ENCODE measurements around the gene DCDC1.

DCDC1 gene, protein sequence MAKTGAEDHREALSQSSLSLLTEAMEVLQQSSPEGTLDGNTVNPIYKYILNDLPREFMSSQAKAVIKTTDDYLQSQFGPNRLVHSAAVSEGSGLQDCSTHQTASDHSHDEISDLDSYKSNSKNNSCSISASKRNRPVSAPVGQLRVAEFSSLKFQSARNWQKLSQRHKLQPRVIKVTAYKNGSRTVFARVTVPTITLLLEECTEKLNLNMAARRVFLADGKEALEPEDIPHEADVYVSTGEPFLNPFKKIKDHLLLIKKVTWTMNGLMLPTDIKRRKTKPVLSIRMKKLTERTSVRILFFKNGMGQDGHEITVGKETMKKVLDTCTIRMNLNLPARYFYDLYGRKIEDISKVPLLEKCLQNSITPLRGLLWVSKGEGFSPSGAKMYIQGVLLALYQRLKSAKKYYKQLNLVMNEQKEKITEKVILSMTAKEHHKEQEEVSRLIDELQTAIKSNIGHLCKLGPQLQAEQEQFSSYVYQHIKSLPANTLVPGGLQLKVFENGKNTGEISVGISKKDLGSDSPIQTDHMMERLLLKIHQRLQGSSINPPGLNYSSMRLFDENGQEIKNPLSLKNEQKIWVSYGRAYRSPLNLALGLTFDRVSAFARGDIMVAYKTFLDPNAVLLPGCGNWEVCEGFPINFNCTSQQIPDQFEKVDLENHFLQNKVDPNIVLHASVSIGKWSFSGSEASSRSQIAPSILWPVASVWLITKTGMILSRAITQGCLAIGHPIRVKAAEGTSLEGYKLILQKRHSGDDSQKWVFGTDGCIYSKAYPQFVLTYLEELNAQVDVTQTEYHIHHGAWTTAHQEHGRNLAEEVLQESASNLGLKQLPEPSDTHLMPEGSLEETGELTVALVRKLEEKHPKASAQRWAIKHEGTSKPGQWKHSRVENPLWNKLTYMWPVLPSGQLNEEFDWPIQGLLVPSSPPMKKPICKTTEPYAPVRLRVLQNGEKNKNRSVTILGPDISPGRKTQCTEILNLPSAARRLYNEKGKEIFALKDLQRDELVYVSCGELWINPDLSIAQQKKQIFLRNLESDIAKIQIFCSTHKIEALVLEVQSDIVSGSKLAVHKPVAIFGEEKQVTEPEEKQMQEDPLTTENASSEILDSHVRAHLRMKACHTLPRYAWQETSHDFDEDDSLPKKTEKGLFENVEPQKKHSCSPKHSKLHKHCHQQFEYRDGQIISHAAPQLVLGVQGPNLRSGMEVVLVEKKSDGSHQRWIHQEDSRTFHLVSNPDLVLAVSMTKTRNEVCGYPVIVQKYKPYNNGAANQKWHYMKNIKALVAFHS (N-terminal part only)

GRCh38 chr11:31369348-31370329, at the start of gene DCDC1, which contains the start of gene DNAJC24:
Gene DCDC1, minus strand, starts transcription at chr11:31369739. Its CDS starts 41,459 bp downstream, at chr11:31328280.
Gene DNAJC24, plus strand, starts transcription at chr11:31369860. Its CDS starts 889 bp downstream, at chr11:31370749.
- peak; percentile 91 for DNase-seq (ENCODE audit: low read depth)

DNA sequence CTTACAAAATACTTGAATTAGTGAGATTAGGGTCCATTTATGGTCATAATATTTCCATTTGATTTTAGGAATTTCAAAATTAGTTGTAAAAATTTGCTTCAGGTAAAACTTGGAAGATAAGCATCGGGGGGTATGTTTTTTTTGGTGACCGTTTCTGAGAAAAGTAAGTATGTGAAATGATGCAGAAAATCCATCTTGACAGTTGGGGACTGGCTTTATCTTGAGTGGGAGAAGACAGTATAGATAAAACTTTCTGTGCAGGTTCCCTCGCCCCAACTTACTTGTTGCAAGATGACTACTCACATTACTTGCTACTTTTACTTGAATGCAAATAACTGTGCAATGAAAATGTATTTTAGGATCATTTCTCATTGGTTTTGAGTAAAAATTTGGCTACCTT, 49.6 kb upstream of the DCDC1 start:
- no peak for DNase-seq (ENCODE audit: low read depth)

- DNase-seq (ENCODE audit: low read depth): no peak
Observed at GRCh38 chr11:31417816-31418215, 48.3 kb upstream of the DCDC1 start.

DNA sequence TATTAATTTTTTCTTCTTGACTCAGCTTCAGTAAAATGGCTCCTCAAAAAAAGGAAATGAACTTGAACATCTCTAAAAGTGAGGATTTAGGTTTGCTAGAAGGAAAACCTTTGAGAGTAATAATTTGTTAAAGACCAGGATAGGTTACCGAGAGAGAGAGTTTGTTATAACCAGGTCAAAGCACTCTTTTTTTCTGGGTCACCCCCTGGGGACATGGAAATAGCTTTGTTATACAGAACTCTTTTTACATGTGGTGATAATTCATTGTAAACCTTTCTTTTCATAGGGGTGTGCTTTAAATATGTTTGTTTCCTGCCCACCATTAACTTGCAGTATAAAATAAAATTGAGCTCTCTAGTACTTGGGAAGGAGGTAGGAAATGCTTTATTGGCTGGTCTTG, 47.8 kb upstream of the DCDC1 start:
- no peak for DNase-seq (ENCODE audit: low read depth)

- DNase-seq (ENCODE audit: low read depth): no peak
Observed at GRCh38 chr11:31415435-31415834, 45.9 kb upstream of the DCDC1 start.

DNA sequence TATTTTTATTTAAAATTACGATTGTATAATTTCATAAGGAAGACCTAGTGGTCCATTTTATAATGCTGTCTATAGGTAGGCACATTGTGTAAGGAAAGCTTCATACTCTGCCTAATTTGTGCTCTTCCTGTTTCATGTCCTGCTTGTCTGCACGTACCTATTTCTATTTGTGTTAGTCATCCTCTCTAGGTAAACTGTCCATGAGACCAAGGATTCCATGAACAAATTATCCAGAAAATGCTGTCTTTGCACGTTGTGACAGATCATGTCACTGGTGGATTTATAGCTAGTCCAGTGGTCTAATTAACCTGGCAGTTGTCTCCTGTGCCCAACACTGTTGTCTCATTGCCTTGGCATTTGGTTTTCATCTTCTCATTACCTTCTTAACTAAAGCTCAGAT, 44.8 kb upstream of the DCDC1 start:
- no peak for DNase-seq (ENCODE audit: low read depth)

DNA sequence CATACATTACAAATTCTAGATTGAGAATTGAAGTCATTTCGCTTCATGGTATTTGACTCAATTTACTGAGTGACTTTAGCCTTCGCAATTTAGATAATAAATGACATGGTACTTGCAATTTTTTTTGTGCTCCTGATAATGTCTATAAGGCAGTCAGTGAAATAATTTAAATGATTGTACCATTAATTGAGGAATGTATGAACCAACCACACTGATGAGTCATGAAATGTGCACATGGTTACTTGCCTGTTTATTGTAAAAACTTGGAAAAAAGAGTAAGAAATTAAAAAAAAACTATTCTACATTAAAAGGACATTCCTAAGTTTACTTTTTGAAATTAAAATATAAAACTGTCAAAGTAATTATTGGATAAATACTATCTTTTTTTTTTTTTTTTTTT, 43.4 kb upstream of the DCDC1 start:
- DNase-seq (ENCODE audit: low read depth): peak; percentile 75

DNA sequence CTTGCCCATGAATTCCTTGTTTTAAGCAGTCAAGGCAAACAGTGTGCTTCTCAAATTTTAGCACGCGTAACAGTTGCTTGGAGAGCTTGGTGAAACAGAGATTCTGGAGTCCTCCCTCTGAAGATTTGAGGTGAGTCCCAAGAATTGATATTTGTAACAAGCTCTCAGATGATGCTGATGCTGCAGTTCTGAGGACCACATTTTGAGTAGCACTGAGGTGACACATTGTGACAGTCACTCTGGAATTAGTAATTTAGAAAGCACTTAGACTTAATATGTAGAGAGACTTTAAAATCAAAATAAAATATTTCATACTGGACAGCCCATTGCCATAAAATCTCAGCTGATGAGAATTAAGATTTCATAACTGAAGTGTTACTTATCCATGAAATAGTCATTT, 38.7 kb upstream of the DCDC1 start:
- no peak for DNase-seq (ENCODE audit: low read depth)

- DNase-seq (ENCODE audit: low read depth): no peak
Observed at GRCh38 chr11:31404614-31405013, 35.1 kb upstream of the DCDC1 start.

DNA sequence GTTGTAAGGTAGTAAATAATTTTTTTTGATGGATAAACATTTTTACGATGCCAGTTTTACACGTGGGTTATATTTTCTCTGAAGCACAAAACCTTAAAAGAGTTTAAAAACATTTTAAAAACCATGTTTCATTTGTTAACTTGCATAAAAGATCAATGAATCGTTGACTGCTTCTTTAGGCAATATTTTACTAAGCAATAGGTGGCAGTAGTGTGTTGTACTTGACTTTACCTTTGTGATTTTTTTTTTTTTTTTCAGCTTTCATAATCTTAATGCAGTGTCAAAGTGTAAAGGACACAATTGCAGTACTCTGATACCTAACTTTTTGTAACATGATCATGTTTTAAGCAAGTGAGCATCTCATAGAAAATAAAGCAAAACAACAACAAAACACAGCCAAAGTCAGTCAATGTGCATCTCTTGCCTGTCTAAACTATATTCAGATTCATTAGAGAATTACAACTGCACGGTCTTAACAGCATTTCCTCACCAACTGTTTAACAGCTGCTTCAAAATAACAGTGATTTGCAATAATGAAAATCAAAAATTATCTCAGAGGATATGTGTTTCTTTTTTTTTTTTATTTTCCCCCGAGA, 27.8 kb upstream of the DCDC1 start:
- peak; percentile 21 for DNase-seq (ENCODE audit: low read depth)

- DNase-seq (ENCODE audit: low read depth): peak; percentile 34
Observed at GRCh38 chr11:31387379-31387778, 17.8 kb upstream of the DCDC1 start.

- no peak for DNase-seq (ENCODE audit: low read depth)
Observed at GRCh38 chr11:31383116-31383515, 13.6 kb upstream of the DCDC1 start.

DNA sequence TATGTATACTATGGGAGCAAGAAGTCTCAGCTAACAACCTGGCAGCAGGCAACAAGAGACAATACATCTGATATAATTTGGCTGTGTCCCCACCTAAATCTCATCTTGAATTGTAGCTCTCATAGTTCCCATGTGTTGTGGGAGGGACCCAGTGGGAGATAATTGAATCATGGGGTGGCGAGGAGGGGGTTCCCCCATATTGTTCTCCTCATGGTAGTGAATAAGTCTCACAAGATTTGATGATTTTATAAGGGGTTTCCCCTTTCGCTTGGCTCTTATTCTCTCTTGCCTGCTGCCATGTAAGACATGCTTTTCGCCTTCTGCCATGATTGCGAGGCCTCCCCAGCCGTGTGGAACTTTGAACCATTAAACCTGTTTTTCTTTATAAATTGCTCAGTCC, 6.3 kb upstream of the DCDC1 start:
- no peak for DNase-seq (ENCODE audit: low read depth)

GRCh38 chr11:31366795-31367194, 2.7 kb downstream of the DCDC1 start:
- no peak for DNase-seq (ENCODE audit: low read depth)

DNA sequence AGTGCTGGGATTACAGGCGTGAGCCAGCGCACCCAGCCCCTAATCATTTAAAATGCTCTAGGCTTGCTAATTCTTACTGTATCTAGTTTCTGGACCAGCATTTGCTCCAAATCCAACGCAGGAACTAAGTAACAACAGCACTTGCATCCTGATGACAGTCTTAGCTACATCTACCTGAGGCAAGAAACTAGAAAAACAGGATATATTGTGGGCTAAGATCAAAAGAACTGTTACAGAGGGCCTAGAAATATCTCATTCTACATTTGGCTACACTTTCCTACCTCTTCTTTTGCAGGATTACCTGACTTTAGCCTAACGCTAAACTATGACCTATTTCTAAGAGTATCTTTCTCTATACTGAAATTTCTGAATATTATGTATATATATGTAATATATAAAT, 7.8 kb downstream of the DCDC1 start:
- no peak for DNase-seq (ENCODE audit: low read depth)

- DNase-seq (ENCODE audit: low read depth): no peak
Observed at GRCh38 chr11:31355817-31356216, 13.7 kb downstream of the DCDC1 start.

- DNase-seq (ENCODE audit: low read depth): peak; percentile 2
Observed at GRCh38 chr11:31355131-31355530, 14.4 kb downstream of the DCDC1 start.

- no peak for DNase-seq (ENCODE audit: low read depth)
Observed at GRCh38 chr11:31351168-31351567, 18.4 kb downstream of the DCDC1 start.

GRCh38 chr11:31340903-31341572, 28.5 kb downstream of the DCDC1 start:
- peak; percentile 55 for DNase-seq (ENCODE audit: low read depth)

- no peak for DNase-seq (ENCODE audit: low read depth)
Observed at GRCh38 chr11:31337806-31338205, 31.7 kb downstream of the DCDC1 start.
